Keratinocyte (primary cell): Measurements from ENCODE around the gene CISD3. TPM values are rescaled to one million over a fixed set of nuclear protein-coding genes. Genes with fewer than 3 reads are reported as not detected.

Source experiments
- DNase-seq: peaks from one replicate; pipeline ENCODE4 v3.0.0-alpha.2; 2011; ENCODE audit warnings: low read depth, missing footprints, low spot score
- FAIRE-seq: peaks from 2 replicates; lab custom pipeline; 2011; peaks lifted over from hg19 to GRCh38; lab: Jason Lieb, UNC
- H2AFZ ChIP-seq: 2 replicates; pipeline ENCODE4 v1.6.0; 2012; ENCODE audit warnings: low read length, control low read depth, inconsistent platforms; ENCODE audit not compliant: control insufficient read depth
- H3K27ac ChIP-seq: 2 replicates; pipeline ENCODE4 v1.5.1; 2011; ENCODE audit warnings: low read length; ENCODE audit not compliant: control insufficient read depth, insufficient read depth
- H3K27me3 ChIP-seq: 3 replicates; pipeline ENCODE4 v1.6.0; 2011; ENCODE audit warnings: low read length; ENCODE audit not compliant: control insufficient read depth, insufficient read depth; ENCODE audit errors: extremely low read depth
- H3K36me3 ChIP-seq, 2 experiments: 2 replicates in 1 of 2; 3 replicates in 1 of 2; pipeline ENCODE4 v1.5.1; 2011; ENCODE audit warnings: low read length in 2 of 2, mild to moderate bottlenecking in 1 of 2; ENCODE audit not compliant: control insufficient read depth in 2 of 2, insufficient read depth in 2 of 2; ENCODE audit errors: extremely low read depth in 1 of 2
- H3K4me1 ChIP-seq: 3 replicates; pipeline ENCODE4 v1.5.1; 2011; ENCODE audit warnings: low read length; ENCODE audit not compliant: control insufficient read depth, insufficient read depth; ENCODE audit errors: extremely low read depth
- H3K4me2 ChIP-seq: 3 replicates; pipeline ENCODE4 v1.6.0; 2011; ENCODE audit warnings: low read depth, low read length; ENCODE audit not compliant: control insufficient read depth, insufficient read depth; ENCODE audit errors: extremely low read depth
- H3K4me3 ChIP-seq, 3 experiments: fragments of 200-600 bp in 1 of 3; sonication (generic) in 1 of 3; 2 replicates in 2 of 3; 3 replicates in 1 of 3; pipeline ENCODE4 v1.5.1; 2011 to 2016; ENCODE audit warnings: low read length in 3 of 3, mild to moderate bottlenecking in 3 of 3, control low read depth in 2 of 3, inconsistent platforms in 1 of 3, low read depth in 1 of 3, mixed read lengths in 1 of 3, mixed run types in 1 of 3, moderate library complexity in 1 of 3; ENCODE audit not compliant: control insufficient read depth in 2 of 3, insufficient read depth in 2 of 3; ENCODE audit errors: extremely low read depth in 1 of 3
- H3K79me2 ChIP-seq: 2 replicates; pipeline ENCODE4 v1.6.0; 2012; ENCODE audit warnings: low read length; ENCODE audit not compliant: control insufficient read depth, insufficient read depth
- H3K9ac ChIP-seq: 3 replicates; pipeline ENCODE4 v1.6.0; 2011; ENCODE audit warnings: low read length; ENCODE audit not compliant: control insufficient read depth, insufficient read depth; ENCODE audit errors: extremely low read depth
- H3K9me1 ChIP-seq: 3 replicates; pipeline ENCODE4 v1.6.0; 2011; ENCODE audit warnings: low read length; ENCODE audit not compliant: control insufficient read depth, insufficient read depth; ENCODE audit errors: extremely low read depth
- H3K9me3 ChIP-seq: 2 replicates; pipeline ENCODE4 v1.5.1; 2012; ENCODE audit warnings: low read depth, low read length; ENCODE audit not compliant: control insufficient read depth
- H4K20me1 ChIP-seq: 3 replicates; pipeline ENCODE4 v1.6.0; 2011; ENCODE audit warnings: low read length; ENCODE audit not compliant: control insufficient read depth, insufficient read depth; ENCODE audit errors: extremely low read depth
- CTCF ChIP-seq, 3 experiments: IDR thresholded peaks in 1 of 3; conservative IDR thresholded peaks in 1 of 3; optimal IDR thresholded peaks in 1 of 3; 2 replicates in 2 of 3; 3 replicates in 1 of 3; pipeline versions ENCODE3 to v1.5.1; 2011; ENCODE audit warnings: low read length in 3 of 3, mild to moderate bottlenecking in 3 of 3, moderate library complexity in 2 of 3, control low read depth in 1 of 3, inconsistent platforms in 1 of 3; ENCODE audit not compliant: insufficient read depth in 2 of 3; ENCODE audit errors: extremely low read depth in 1 of 3
- EZH2 ChIP-seq: IDR thresholded peaks from one replicate; pipeline ENCODE4 v1.6.1; 2012; ENCODE audit warnings: inconsistent platforms, mild to moderate bottlenecking, low read length, moderate library complexity
- dilution Hi-C: fragments of 300-500 bp; cut with MboI; formaldehyde crosslinking; loops from one replicate; pipeline ENCODE4 v1.7.0; 2020; ENCODE audit warnings: low sequenced_read_pairs; ENCODE audit not compliant: extremely low pct_ligation_motif_present
- polyA plus RNA-seq, 5 experiments: library from polyadenylated mRNA; depleted of rRNA in 3 of 5; stranded (reverse) in 3 of 5; stranded (forward) in 1 of 5; unstranded in 1 of 5; fragments of >200 nt; gene quantifications; 1 replicate in 1 of 5; 2 replicates in 3 of 5; 3 replicates in 1 of 5; pipeline versions ENCODE4 v1.2.1 to v1.2.3, GENCODE V29; 2011 to 2012; ENCODE audit warnings: missing spikeins in 2 of 5, low read depth in 1 of 5, low replicate concordance in 1 of 5

Gene CISD3
- polyA plus RNA-seq, 1 donor (not counting 4 experiments of a cell fraction or from before 2014, with no cell fraction given): 17.1 TPM

DNA sequence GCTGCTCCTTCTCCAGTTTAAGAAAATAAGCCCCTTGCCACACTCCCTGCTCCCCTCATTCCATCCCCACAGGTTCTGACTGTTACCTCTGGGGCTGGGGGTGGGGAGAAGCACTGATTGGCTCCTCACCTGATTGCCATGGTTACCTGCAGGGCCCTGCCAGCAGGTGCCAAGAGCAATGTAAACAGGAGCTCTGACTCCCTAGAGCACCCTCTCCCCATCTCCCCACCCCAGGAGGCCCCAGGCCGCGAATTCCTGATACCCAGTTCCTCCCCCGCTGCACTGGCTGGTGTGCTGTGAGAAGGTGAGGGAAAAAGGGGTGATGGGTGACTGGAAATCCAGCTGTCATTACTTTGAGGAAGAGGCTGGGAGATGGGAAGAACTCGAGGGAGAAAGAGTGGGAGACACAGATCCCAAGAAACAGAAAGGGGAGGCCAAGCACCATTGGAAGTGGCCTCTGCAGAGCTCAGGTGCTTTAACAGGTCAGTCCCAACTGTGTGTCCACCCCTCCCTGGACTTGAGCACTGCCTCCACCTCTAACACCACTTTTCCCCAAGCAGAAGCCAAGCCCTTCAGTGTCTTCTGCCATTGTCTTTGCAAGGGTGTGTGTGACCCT lies 13.5 kb downstream of the CISD3 start:
- FAIRE-seq (no peak), DNase-seq (no peak)
- H3K9me1 ChIP-seq: peaks cover 7% of the 10 kb centered on the region
- H3K27ac ChIP-seq: no peak overlapping the region
- no peaks in the 10 kb centered on the region for H3K9me3 ChIP-seq
- peaks cover 23% of the 10 kb centered on the region for H3K4me1 ChIP-seq
- no peak overlapping the region for H2AFZ ChIP-seq
- H3K27me3 ChIP-seq: no peaks in the 10 kb centered on the region
- dilution Hi-C loops: no loop called here
- TF ChIP-seq CTCF (optimal IDR thresholded peaks at IDR 0.05 in 1 of 3, IDR thresholded peaks at IDR 0.05 in 1 of 3, conservative IDR thresholded peaks at IDR 0.05 in 1 of 3; ENCODE audit: extremely low read depth in 1 of 3, insufficient read depth in 2 of 3, low read length in 3 of 3) (no peak), EZH2 (no peak)
- H3K4me2 ChIP-seq: no peak overlapping the region
- H3K79me2 ChIP-seq: peaks cover 64% of the 10 kb centered on the region
- H3K36me3 ChIP-seq: peaks cover 3 to 6% of the 10 kb centered on the region in 2 experiments
- H3K9ac ChIP-seq: no peak overlapping the region
- peaks cover 6% of the 10 kb centered on the region for H4K20me1 ChIP-seq
- H3K4me3 ChIP-seq: no peak overlapping the region

DNA sequence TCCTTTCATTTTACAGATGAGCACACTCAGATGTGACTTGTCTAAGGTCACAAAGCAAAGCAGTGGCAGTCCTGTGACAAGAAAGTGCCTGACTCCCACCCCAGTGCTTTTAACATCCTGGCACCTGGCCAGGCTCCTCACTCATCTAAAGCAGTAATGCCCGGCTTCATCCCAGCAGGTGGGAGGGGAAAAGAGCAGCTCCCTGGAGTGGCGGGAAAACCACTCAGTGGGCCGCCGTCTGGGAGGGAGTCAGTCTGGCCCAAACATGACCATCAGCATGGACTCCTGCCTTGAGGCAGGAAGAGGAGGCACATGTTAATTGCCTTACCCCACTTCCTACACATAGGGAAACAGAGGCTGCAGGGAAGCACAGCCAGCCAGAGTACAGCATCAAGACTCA lies 15.4 kb downstream of the CISD3 start:
- no peaks in the 10 kb centered on the region for H3K27me3 ChIP-seq
- no peak overlapping the region for H2AFZ ChIP-seq
- no peak overlapping the region for H3K27ac ChIP-seq
- DNase-seq (no peak), FAIRE-seq (no peak)
- no peak overlapping the region for H3K4me2 ChIP-seq
- TF ChIP-seq CTCF (optimal IDR thresholded peaks at IDR 0.05 in 1 of 3, IDR thresholded peaks at IDR 0.05 in 1 of 3, conservative IDR thresholded peaks at IDR 0.05 in 1 of 3; ENCODE audit: extremely low read depth in 1 of 3, insufficient read depth in 2 of 3, low read length in 3 of 3): no peak
- TF ChIP-seq EZH2: no peak
- H3K4me3 ChIP-seq: no peak overlapping the region
- H3K4me1 ChIP-seq: peaks cover 35% of the 10 kb centered on the region
- H3K9ac ChIP-seq: no peak overlapping the region
- H3K79me2 ChIP-seq: peaks cover 64% of the 10 kb centered on the region
- H4K20me1 ChIP-seq: peaks cover 6% of the 10 kb centered on the region
- dilution Hi-C loops: no loop called here
- no peaks in the 10 kb centered on the region for H3K36me3 ChIP-seq
- H3K9me3 ChIP-seq: no peaks in the 10 kb centered on the region
- H3K9me1 ChIP-seq: peaks cover 7% of the 10 kb centered on the region
